Endothelial cell of hepatic sinusoid (primary cell): ENCODE data around the gene TBXT.
"Not testable (repeated sequence)": the region's sequence is repeated elsewhere in the genome, so short reads cannot be mapped to it uniquely, and the experiment has no call there.

Source experiments
- in situ Hi-C: cut with HindIII; loops from 2 replicates; pipeline ENCODE4 v1.10.0; 2017; ENCODE audit warnings: low sequenced_read_pairs

TBXT gene

GRCh38 chr6:166167801-166168615 is at the start of gene TBXT:
TBXT (minus strand) TSS chr6:166167851; CDS start chr6:166167591, 260 bp downstream.
- in situ Hi-C loops, result no loop called here

GRCh38 chr6:166207284-166207561 is 39.6 kb upstream of the TBXT start:
- in situ Hi-C loops, result no loop called here

- in situ Hi-C loops, result no loop called here
Measured at GRCh38 chr6:166206510-166207283, 39.0 kb upstream of the TBXT start.

GRCh38 chr6:166206066-166206465 is 38.4 kb upstream of the TBXT start:
- in situ Hi-C loops, result no loop called here

GRCh38 chr6:166204852-166205650 is 37.4 kb upstream of the TBXT start:
- in situ Hi-C loops, result no loop called here

- in situ Hi-C loops, result no loop called here
Measured at GRCh38 chr6:166203641-166204222, 36.1 kb upstream of the TBXT start.

GRCh38 chr6:166203003-166203640 is 35.5 kb upstream of the TBXT start:
- in situ Hi-C loops, result no loop called here

GRCh38 chr6:166202321-166202733 is 34.7 kb upstream of the TBXT start:
- in situ Hi-C loops, result no loop called here

- in situ Hi-C loops, result no loop called here
Measured at GRCh38 chr6:166201878-166202277, 34.2 kb upstream of the TBXT start.

GRCh38 chr6:166197361-166197760 is 29.7 kb upstream of the TBXT start:
- in situ Hi-C loops, result no loop called here

- in situ Hi-C loops, result no loop called here
Measured at GRCh38 chr6:166195860-166196238, 28.2 kb upstream of the TBXT start.

GRCh38 chr6:166194914-166195859 is 27.5 kb upstream of the TBXT start:
- in situ Hi-C loops, result no loop called here

GRCh38 chr6:166192557-166192956 is 24.9 kb upstream of the TBXT start:
- in situ Hi-C loops, result no loop called here

GRCh38 chr6:166192136-166192535 is 24.5 kb upstream of the TBXT start:
- in situ Hi-C loops, result no loop called here

GRCh38 chr6:166179704-166180103 is 12.1 kb upstream of the TBXT start:
- in situ Hi-C loops, result no loop called here

GRCh38 chr6:166176106-166176505 is 8.5 kb upstream of the TBXT start:
- in situ Hi-C loops, result no loop called here

GRCh38 chr6:166175093-166175492 is 7.4 kb upstream of the TBXT start:
- in situ Hi-C loops, result not testable (repeated sequence)

GRCh38 chr6:166174031-166174430 is 6.4 kb upstream of the TBXT start:
- in situ Hi-C loops, result no loop called here

GRCh38 chr6:166173281-166173951 is 5.8 kb upstream of the TBXT start:
- in situ Hi-C loops, result no loop called here
